GM12878 (cell line): Measurements from ENCODE around the gene GJC3. TPM values are rescaled to one million over a fixed set of nuclear protein-coding genes. Genes with fewer than 3 reads are reported as not detected.

Experiments
- ASH2L ChIP-seq: fragments of 300-600, 200-600 bp; sonication (generic); IDR thresholded peaks from 2 replicates; pipeline ENCODE4 v1.6.1; 2017; ENCODE audit warnings: low read depth, mild to moderate bottlenecking, borderline replicate concordance
- CREB1 ChIP-seq: IDR thresholded peaks from 2 replicates; pipeline ENCODE4 v1.6.1; 2012; ENCODE audit warnings: low read depth, mild to moderate bottlenecking, inconsistent platforms
- CREM ChIP-seq: IDR thresholded peaks from 2 replicates; pipeline ENCODE4 v1.6.1; 2014; ENCODE audit warnings: antibody characterized with exemption, low read depth
- IRF4 ChIP-seq: IDR thresholded peaks from 2 replicates; pipeline ENCODE4 v1.6.1; 2011; ENCODE audit warnings: low read depth, low read length
- KAT2A ChIP-seq: conservative IDR thresholded peaks from 2 replicates; pipeline ENCODE4 v1.6.1; 2011; ENCODE audit warnings: low read depth, low read length; ENCODE audit not compliant: control insufficient read depth
- KDM1A ChIP-seq: fragments of 200-600 bp; sonication (generic); IDR thresholded peaks from 2 replicates; pipeline ENCODE4 v1.6.1; 2016; ENCODE audit warnings: borderline replicate concordance
- MXI1 ChIP-seq: fragments of 150-350 bp; IDR thresholded peaks from 2 replicates; pipeline ENCODE4 v1.6.1; 2011; ENCODE audit warnings: low read depth, mild to moderate bottlenecking, inconsistent platforms, low read length, improper control_type of control experiment
- NFYB ChIP-seq: IDR thresholded peaks from 2 replicates; pipeline ENCODE4 v1.6.1; 2011; ENCODE audit warnings: low read depth, mild to moderate bottlenecking, low read length, improper control_type of control experiment, moderate library complexity; ENCODE audit not compliant: insufficient read depth
- POLR2AphosphoS5 ChIP-seq: IDR thresholded peaks from 2 replicates; pipeline ENCODE4 v1.6.1; 2011; ENCODE audit warnings: mild to moderate bottlenecking, low read length, inconsistent platforms
- RAD21 ChIP-seq: IDR thresholded peaks from 2 replicates; pipeline ENCODE4 v1.6.1; 2011; ENCODE audit warnings: mild to moderate bottlenecking, low read depth, low read length, moderate library complexity; ENCODE audit not compliant: insufficient read depth
- RELA ChIP-seq: fragments of 450-650 bp; IDR thresholded peaks from 2 replicates; pipeline ENCODE4 v1.8.0; 2014; ENCODE audit warnings: borderline replicate concordance; ENCODE audit not compliant: partially characterized antibody
- SREBF1 ChIP-seq: IDR thresholded peaks from 2 replicates; pipeline ENCODE4 v1.6.1; 2012; ENCODE audit warnings: mild to moderate bottlenecking, low read length
- TBL1XR1 ChIP-seq: IDR thresholded peaks from 2 replicates; pipeline ENCODE4 v1.6.1; 2012; ENCODE audit warnings: low read depth, low read length, improper control_type of control experiment
- ZNF207 ChIP-seq: fragments of 450-650 bp; IDR thresholded peaks from 2 replicates; pipeline ENCODE4 v1.6.1; 2014; ENCODE audit warnings: antibody characterized with exemption, mild to moderate bottlenecking, borderline replicate concordance
- ZNF622 ChIP-seq: fragments of 450-650 bp; IDR thresholded peaks from 2 replicates; pipeline ENCODE4 v1.6.1; 2017; ENCODE audit warnings: mild to moderate bottlenecking, inconsistent platforms
- polyA plus RNA-seq, 11 experiments: library from polyadenylated mRNA; depleted of rRNA in 4 of 11; unstranded in 6 of 11; stranded (reverse) in 5 of 11; fragments of >200 nt; fragmentation: Nextera tagmentation in 4 of 11; fragmentation: Illumina TruSeq in 1 of 11; extraction: Ambion mirVana in 4 of 11; extraction: Trizol in 1 of 11; gene quantifications; 1 replicate in 1 of 11; 2 replicates in 10 of 11; pipeline versions ENCODE4 v1.2.1 to v1.2.3, GENCODE V29; 2011 to 2016; ENCODE audit warnings: inconsistent platforms in 2 of 11, missing spikeins in 2 of 11, low read depth in 1 of 11
- total RNA-seq, 4 experiments: library from RNA; depleted of rRNA in 3 of 4; stranded (reverse); fragments of >200 nt in 3 of 4; fragmentation: Illumina TruSeq in 1 of 4; extraction: Trizol in 1 of 4; gene quantifications; 2 replicates each; pipeline versions ENCODE4 v1.2.1 to v1.2.3, GENCODE V29; 2013 to 2021
- TF ChIP-seq, protein P1 (sequence below): fragments of 150-350 bp; IDR thresholded peaks from 2 replicates; pipeline ENCODE4 v1.6.1; 2016; ENCODE audit warnings: low read depth, low read length
- TF ChIP-seq, protein P2 (sequence below): IDR thresholded peaks from 2 replicates; pipeline ENCODE4 v1.6.1; 2011; ENCODE audit warnings: low read depth, low read length, improper control_type of control experiment, borderline replicate concordance
- TF ChIP-seq, protein P3 (sequence below), 3 experiments: IDR thresholded peaks in 2 of 3; conservative IDR thresholded peaks in 1 of 3; 2 replicates each; pipeline ENCODE4 v1.5.1; 2011; ENCODE audit warnings: low read depth in 3 of 3, low read length in 3 of 3, mild to moderate bottlenecking in 3 of 3, control low read depth in 2 of 3, moderate library complexity in 2 of 3, inconsistent platforms in 1 of 3, mixed read lengths in 1 of 3; ENCODE audit not compliant: control insufficient read depth in 2 of 3, insufficient read depth in 1 of 3; ENCODE audit errors: extremely low read depth in 1 of 3
- TF ChIP-seq, protein P4 (sequence below): fragments of 450-650 bp; IDR thresholded peaks from 2 replicates; pipeline ENCODE4 v1.6.1; 2017; ENCODE audit warnings: borderline replicate concordance

Gene GJC3
- total and polyA plus RNA-seq, 10 of the 15 experiments (the other 5 are each of a cell fraction or from before 2014, with no cell fraction given): 0.06 to 0.18 (median 0.09) TPM; not detected in 6

DNA sequence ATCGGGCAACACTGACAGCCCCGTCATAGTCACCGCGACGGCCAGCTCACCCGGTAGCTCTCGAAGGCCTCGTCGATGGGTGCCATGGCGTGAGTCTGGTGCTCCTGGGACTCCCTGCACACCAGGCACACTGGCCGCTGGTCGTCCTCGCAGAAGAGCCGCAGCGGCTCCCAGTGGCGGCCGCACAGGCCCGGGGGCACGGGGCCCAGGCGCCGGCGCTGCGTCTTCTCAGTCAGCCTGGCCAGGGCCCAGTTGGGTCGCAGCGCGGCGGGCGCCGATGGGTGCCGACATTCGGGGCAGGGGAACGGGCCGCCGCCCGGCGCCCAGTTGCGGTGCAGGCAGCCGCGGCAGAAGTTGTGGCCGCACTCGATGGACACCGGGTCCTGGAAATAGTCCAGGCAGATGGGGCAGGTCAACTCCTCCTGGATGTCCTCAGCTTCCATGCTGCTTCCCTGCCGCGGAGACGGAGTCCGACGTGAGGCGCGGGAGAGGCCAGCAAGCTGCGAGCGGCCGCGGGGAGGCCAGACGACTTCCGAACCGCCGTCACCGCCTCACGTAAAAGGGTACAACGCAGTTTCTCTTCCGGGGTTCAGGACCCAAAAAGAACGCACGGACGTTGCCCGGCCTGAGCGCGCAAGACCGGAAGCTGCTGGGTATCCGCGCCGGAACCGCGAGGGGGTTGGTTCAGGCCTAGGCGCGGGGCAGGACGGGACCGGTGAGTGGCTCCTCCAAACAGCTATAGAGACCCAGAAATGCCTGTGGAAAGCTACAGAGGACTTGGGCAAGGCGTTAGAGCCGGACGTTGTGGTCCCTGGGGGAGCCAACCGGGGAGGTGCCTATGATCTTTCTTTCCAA lies 10.2 kb downstream of the GJC3 start, which contains the start of gene TRIM4 (continued):
- TF ChIP-seq KDM1A (no peak), ZNF622 (no peak), ZNF207 (no peak), TBL1XR1 (no peak), RAD21 (0 out of 2 replicates have a peak, but pooled peaks have one; percentile 8), IRF4 (no peak), CREB1 (peak; percentile 80; the same call in 1 of the 2 replicates), KAT2A (no peak), MXI1 (peak; percentile 66), CREM (peak; percentile 79), ASH2L (no peak), RELA (peak; percentile 18), NFYB (peak; percentile 67; the same call in 1 of the 2 replicates), SREBF1 (no peak), POLR2AphosphoS5 (peak; percentile 93)
- TF ChIP-seq, protein P1, sequence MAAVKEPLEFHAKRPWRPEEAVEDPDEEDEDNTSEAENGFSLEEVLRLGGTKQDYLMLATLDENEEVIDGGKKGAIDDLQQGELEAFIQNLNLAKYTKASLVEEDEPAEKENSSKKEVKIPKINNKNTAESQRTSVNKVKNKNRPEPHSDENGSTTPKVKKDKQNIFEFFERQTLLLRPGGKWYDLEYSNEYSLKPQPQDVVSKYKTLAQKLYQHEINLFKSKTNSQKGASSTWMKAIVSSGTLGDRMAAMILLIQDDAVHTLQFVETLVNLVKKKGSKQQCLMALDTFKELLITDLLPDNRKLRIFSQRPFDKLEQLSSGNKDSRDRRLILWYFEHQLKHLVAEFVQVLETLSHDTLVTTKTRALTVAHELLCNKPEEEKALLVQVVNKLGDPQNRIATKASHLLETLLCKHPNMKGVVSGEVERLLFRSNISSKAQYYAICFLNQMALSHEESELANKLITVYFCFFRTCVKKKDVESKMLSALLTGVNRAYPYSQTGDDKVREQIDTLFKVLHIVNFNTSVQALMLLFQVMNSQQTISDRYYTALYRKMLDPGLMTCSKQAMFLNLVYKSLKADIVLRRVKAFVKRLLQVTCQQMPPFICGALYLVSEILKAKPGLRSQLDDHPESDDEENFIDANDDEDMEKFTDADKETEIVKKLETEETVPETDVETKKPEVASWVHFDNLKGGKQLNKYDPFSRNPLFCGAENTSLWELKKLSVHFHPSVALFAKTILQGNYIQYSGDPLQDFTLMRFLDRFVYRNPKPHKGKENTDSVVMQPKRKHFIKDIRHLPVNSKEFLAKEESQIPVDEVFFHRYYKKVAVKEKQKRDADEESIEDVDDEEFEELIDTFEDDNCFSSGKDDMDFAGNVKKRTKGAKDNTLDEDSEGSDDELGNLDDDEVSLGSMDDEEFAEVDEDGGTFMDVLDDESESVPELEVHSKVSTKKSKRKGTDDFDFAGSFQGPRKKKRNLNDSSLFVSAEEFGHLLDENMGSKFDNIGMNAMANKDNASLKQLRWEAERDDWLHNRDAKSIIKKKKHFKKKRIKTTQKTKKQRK: no peak
- TF ChIP-seq, protein P2, sequence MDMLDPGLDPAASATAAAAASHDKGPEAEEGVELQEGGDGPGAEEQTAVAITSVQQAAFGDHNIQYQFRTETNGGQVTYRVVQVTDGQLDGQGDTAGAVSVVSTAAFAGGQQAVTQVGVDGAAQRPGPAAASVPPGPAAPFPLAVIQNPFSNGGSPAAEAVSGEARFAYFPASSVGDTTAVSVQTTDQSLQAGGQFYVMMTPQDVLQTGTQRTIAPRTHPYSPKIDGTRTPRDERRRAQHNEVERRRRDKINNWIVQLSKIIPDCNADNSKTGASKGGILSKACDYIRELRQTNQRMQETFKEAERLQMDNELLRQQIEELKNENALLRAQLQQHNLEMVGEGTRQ: no peak
- TF ChIP-seq, protein P3, sequence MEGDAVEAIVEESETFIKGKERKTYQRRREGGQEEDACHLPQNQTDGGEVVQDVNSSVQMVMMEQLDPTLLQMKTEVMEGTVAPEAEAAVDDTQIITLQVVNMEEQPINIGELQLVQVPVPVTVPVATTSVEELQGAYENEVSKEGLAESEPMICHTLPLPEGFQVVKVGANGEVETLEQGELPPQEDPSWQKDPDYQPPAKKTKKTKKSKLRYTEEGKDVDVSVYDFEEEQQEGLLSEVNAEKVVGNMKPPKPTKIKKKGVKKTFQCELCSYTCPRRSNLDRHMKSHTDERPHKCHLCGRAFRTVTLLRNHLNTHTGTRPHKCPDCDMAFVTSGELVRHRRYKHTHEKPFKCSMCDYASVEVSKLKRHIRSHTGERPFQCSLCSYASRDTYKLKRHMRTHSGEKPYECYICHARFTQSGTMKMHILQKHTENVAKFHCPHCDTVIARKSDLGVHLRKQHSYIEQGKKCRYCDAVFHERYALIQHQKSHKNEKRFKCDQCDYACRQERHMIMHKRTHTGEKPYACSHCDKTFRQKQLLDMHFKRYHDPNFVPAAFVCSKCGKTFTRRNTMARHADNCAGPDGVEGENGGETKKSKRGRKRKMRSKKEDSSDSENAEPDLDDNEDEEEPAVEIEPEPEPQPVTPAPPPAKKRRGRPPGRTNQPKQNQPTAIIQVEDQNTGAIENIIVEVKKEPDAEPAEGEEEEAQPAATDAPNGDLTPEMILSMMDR (IDR thresholded peaks at IDR 0.05 in 2 of 3, conservative IDR thresholded peaks at IDR 0.05 in 1 of 3; ENCODE audit: control insufficient read depth in 2 of 3, extremely low read depth in 1 of 3, insufficient read depth in 1 of 3, low read depth in 3 of 3, low read length in 3 of 3): peak; percentile 24 to 28 (median 26); a peak in 4 of 6 replicates
- TF ChIP-seq, protein P4, sequence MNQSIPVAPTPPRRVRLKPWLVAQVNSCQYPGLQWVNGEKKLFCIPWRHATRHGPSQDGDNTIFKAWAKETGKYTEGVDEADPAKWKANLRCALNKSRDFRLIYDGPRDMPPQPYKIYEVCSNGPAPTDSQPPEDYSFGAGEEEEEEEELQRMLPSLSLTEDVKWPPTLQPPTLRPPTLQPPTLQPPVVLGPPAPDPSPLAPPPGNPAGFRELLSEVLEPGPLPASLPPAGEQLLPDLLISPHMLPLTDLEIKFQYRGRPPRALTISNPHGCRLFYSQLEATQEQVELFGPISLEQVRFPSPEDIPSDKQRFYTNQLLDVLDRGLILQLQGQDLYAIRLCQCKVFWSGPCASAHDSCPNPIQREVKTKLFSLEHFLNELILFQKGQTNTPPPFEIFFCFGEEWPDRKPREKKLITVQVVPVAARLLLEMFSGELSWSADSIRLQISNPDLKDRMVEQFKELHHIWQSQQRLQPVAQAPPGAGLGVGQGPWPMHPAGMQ: no peak
